PC-9 (cell line): ENCODE measurements around the gene HDDC3.

ENCODE experiments used
- EZH2 ChIP-seq: fragments of 200-600 bp; sonication (generic); IDR thresholded peaks from 2 replicates; pipeline ENCODE4 v1.8.0; 2017; ENCODE audit warnings: antibody characterized with exemption, low read depth
- TF ChIP-seq, protein P1 (sequence below): fragments of 200-600 bp; sonication (generic); conservative IDR thresholded peaks from 2 replicates; pipeline ENCODE4 v1.6.1; 2017; ENCODE audit warnings: mixed run types, antibody characterized with exemption, mild to moderate bottlenecking, moderate library complexity

DNA sequence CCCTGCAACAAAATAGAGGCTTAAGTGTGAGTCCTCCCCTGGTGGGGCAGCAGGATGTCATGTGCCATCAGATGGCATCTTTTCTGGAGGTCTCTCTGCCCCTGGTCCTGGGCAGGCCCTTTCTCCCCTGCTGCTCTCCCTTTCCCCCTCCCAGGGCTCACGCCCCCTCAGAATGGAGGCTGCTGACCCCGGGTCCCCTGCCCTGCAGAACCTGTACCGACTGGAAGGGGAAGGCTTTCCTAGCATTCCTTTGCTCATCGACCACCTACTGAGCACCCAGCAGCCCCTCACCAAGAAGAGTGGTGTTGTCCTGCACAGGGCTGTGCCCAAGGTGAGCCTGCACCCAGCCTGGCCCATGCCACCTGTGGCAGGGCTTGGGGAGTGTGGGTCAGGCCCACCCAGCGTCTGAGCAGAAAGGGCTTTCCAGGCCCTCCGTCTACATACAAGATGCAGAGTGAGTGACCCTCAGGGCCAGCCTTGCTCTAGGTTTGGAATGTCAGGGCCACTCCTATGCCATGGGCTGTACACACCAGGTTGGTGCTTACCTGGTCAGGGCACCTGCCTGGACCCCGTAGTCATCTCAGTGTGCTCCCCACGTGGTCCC, 40.9 kb downstream of the HDDC3 start:
- TF ChIP-seq EZH2: no peak
- TF ChIP-seq, protein P1, sequence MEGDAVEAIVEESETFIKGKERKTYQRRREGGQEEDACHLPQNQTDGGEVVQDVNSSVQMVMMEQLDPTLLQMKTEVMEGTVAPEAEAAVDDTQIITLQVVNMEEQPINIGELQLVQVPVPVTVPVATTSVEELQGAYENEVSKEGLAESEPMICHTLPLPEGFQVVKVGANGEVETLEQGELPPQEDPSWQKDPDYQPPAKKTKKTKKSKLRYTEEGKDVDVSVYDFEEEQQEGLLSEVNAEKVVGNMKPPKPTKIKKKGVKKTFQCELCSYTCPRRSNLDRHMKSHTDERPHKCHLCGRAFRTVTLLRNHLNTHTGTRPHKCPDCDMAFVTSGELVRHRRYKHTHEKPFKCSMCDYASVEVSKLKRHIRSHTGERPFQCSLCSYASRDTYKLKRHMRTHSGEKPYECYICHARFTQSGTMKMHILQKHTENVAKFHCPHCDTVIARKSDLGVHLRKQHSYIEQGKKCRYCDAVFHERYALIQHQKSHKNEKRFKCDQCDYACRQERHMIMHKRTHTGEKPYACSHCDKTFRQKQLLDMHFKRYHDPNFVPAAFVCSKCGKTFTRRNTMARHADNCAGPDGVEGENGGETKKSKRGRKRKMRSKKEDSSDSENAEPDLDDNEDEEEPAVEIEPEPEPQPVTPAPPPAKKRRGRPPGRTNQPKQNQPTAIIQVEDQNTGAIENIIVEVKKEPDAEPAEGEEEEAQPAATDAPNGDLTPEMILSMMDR: no peak
